GM18858 (cell line): Measurements from ENCODE around the gene TSPAN18.

Experiments used
- ATAC-seq: cut with Tn5 transposase; IDR thresholded peaks from one replicate; pipeline ENCODE4 v1.9.1; 2021; ENCODE audit not compliant: unreplicated experiment

TSPAN18 gene

GRCh38 chr11:44775366-44775984 lies 48.7 kb downstream of the TSPAN18 start:
- ATAC-seq, result no peak

GRCh38 chr11:44775985-44776446 lies 49.3 kb downstream of the TSPAN18 start:
- ATAC-seq, result no peak

GRCh38 chr11:44776551-44777208 lies 49.9 kb downstream of the TSPAN18 start:
- no peak for ATAC-seq

GRCh38 chr11:44777209-44778194 lies 50.7 kb downstream of the TSPAN18 start:
- no peak for ATAC-seq

GRCh38 chr11:44778195-44779100 lies 51.7 kb downstream of the TSPAN18 start:
- ATAC-seq, result no peak

GRCh38 chr11:44779736-44780520 lies 53.2 kb downstream of the TSPAN18 start:
- no peak for ATAC-seq

GRCh38 chr11:44780940-44781631 lies 54.3 kb downstream of the TSPAN18 start:
- no peak for ATAC-seq

GRCh38 chr11:44781655-44782054 lies 54.9 kb downstream of the TSPAN18 start:
- no peak for ATAC-seq

GRCh38 chr11:44782478-44782877 lies 55.7 kb downstream of the TSPAN18 start:
- no peak for ATAC-seq

- ATAC-seq, result no peak
These were observed 57.6 kb downstream of the TSPAN18 start for GRCh38 chr11:44784436-44784760.

GRCh38 chr11:44784851-44785250 lies 58.1 kb downstream of the TSPAN18 start:
- no peak for ATAC-seq

GRCh38 chr11:44785856-44786607 lies 59.3 kb downstream of the TSPAN18 start:
- ATAC-seq, result no peak

- ATAC-seq, result no peak
These were observed 60.3 kb downstream of the TSPAN18 start for GRCh38 chr11:44787070-44787469.

GRCh38 chr11:44787981-44788380 lies 61.2 kb downstream of the TSPAN18 start:
- no peak for ATAC-seq

GRCh38 chr11:44788536-44789261 lies 61.9 kb downstream of the TSPAN18 start:
- ATAC-seq, result no peak

GRCh38 chr11:44789496-44789895 lies 62.7 kb downstream of the TSPAN18 start:
- ATAC-seq, result no peak

- ATAC-seq, result no peak
These were observed 63.4 kb downstream of the TSPAN18 start for GRCh38 chr11:44790211-44790610.
